ENCODE data around the gene TMEM140. TPM values are rescaled to one million over a fixed set of nuclear protein-coding genes. Genes with fewer than 3 reads are reported as not detected.

The TMEM140 gene
- total and polyA plus RNA-seq, 2 donors from 2014 or later: 28.2 to 31.3 TPM

DNA sequence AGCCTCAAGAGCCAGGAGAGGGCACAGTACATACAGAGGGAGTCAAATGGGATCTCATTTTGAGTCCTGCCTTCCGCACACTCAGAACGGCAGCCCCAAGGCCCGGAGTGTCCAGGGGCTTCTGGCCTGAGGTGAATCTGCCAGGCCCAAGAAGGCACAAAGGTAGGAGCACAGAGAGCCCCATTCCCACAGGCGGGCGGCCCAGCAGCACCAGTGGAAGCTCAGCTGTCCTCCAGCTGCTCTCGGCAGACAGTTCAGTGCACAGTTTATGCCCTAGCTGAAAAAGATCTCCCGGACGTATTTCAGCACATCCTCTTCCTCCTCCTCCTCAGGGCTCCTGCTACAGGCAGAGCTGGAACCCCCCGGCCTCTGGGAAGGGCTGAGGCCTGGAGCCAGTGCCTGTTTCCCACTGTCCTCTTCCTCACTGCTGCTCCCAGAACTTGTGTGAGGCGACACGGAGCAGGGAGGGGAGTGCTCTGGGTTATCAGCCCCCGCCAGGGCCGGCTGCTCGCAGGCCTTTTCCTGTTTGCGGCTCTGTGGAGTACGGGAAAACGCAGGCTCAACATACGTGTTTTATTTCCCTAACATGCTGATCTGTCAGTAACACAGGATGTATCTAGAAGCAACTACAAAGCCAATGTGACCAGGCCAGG is 18.6 kb downstream of the TMEM140 start:
- Histone ChIP-seq H3K9ac (ENCODE audit: low read length in 3 of 3) (peak overlapping the region in 1 of 3 donors; percentile 4), H3K27ac (ENCODE audit: low read depth in 2 of 2, low read length in 2 of 2) (peak overlapping the region; percentile 74 to 78), H3K4me3 (ENCODE audit: low read length in 3 of 3) (no peak overlapping the region), H3K4me1 (ENCODE audit: control insufficient read depth in 2 of 3, insufficient read depth in 2 of 3, low read depth in 1 of 3, low read length in 3 of 3) (peaks cover 0 to 38% (median 34%) of the 10 kb centered on the region in 3 donors), H3K9me3 (ENCODE audit: control insufficient read depth in 2 of 3, insufficient read depth in 1 of 3, low read length in 3 of 3) (no peaks in the 10 kb centered on the region), H3K36me3 (ENCODE audit: control insufficient read depth in 2 of 3, insufficient read depth in 3 of 3, low read length in 3 of 3) (peaks cover 5 to 36% (median 26%) of the 10 kb centered on the region in 3 donors), H3K27me3 (ENCODE audit: control insufficient read depth, insufficient read depth, low read length) (no peaks in the 10 kb centered on the region)
- DNase-seq (peak in 1 of 5 donors; percentile 22), FAIRE-seq (no peak)
- TF ChIP-seq, protein P1, sequence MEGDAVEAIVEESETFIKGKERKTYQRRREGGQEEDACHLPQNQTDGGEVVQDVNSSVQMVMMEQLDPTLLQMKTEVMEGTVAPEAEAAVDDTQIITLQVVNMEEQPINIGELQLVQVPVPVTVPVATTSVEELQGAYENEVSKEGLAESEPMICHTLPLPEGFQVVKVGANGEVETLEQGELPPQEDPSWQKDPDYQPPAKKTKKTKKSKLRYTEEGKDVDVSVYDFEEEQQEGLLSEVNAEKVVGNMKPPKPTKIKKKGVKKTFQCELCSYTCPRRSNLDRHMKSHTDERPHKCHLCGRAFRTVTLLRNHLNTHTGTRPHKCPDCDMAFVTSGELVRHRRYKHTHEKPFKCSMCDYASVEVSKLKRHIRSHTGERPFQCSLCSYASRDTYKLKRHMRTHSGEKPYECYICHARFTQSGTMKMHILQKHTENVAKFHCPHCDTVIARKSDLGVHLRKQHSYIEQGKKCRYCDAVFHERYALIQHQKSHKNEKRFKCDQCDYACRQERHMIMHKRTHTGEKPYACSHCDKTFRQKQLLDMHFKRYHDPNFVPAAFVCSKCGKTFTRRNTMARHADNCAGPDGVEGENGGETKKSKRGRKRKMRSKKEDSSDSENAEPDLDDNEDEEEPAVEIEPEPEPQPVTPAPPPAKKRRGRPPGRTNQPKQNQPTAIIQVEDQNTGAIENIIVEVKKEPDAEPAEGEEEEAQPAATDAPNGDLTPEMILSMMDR (IDR thresholded peaks at IDR 0.05; ENCODE audit: borderline replicate concordance, extremely low read depth, insufficient read depth): no peak
- intact Hi-C loops (cut with DNase I): no loop called here

- DNase-seq (no peak), FAIRE-seq (no peak)
- Histone ChIP-seq H3K9ac (ENCODE audit: low read length in 3 of 3) (no peak overlapping the region), H3K9me3 (ENCODE audit: control insufficient read depth in 2 of 3, insufficient read depth in 1 of 3, low read length in 3 of 3) (no peaks in the 10 kb centered on the region), H3K27me3 (ENCODE audit: control insufficient read depth, insufficient read depth, low read length) (no peaks in the 10 kb centered on the region), H3K4me1 (ENCODE audit: control insufficient read depth in 2 of 3, insufficient read depth in 2 of 3, low read depth in 1 of 3, low read length in 3 of 3) (peaks cover 0 to 42% (median 39%) of the 10 kb centered on the region in 3 donors), H3K27ac (ENCODE audit: low read depth in 2 of 2, low read length in 2 of 2) (peak overlapping the region; percentile 74 to 78), H3K36me3 (ENCODE audit: control insufficient read depth in 2 of 3, insufficient read depth in 3 of 3, low read length in 3 of 3) (peaks cover 5 to 36% (median 26%) of the 10 kb centered on the region in 3 donors), H3K4me3 (ENCODE audit: low read length in 3 of 3) (peak overlapping the region in 1 of 3 donors; percentile 29)
- intact Hi-C loops (cut with DNase I): no loop called here
- TF ChIP-seq, protein P1 (IDR thresholded peaks at IDR 0.05; ENCODE audit: borderline replicate concordance, extremely low read depth, insufficient read depth): no peak
These were observed 19.6 kb downstream of the TMEM140 start for GRCh38 chr7:135167365-135167917.

GRCh38 chr7:135168001-135168400 is 20.1 kb downstream of the TMEM140 start:
- intact Hi-C loops (cut with DNase I): no loop called here
- TF ChIP-seq, protein P1 (IDR thresholded peaks at IDR 0.05; ENCODE audit: borderline replicate concordance, extremely low read depth, insufficient read depth): no peak
- H3K4me1 ChIP-seq (ENCODE audit: control insufficient read depth in 2 of 3, insufficient read depth in 2 of 3, low read depth in 1 of 3, low read length in 3 of 3): peaks cover 0 to 42% (median 42%) of the 10 kb centered on the region in 3 donors
- H3K27ac ChIP-seq (ENCODE audit: low read depth in 2 of 2, low read length in 2 of 2): peak overlapping the region; percentile 79 to 98
- H3K27me3 ChIP-seq (ENCODE audit: control insufficient read depth, insufficient read depth, low read length): no peaks in the 10 kb centered on the region
- FAIRE-seq: no peak
- H3K4me3 ChIP-seq (ENCODE audit: low read length in 3 of 3): peak overlapping the region in 1 of 3 donors; percentile 29
- H3K9ac ChIP-seq (ENCODE audit: low read length in 3 of 3): no peak overlapping the region
- H3K36me3 ChIP-seq (ENCODE audit: control insufficient read depth in 2 of 3, insufficient read depth in 3 of 3, low read length in 3 of 3): peaks cover 5 to 36% (median 26%) of the 10 kb centered on the region in 3 donors
- peak in 1 of 5 donors; percentile 8 for DNase-seq
- no peaks in the 10 kb centered on the region for H3K9me3 ChIP-seq (ENCODE audit: control insufficient read depth in 2 of 3, insufficient read depth in 1 of 3, low read length in 3 of 3)
